ENCODE measurements around the gene REG1B.
"Not testable (repeated sequence)": the region's sequence is repeated elsewhere in the genome, so short reads cannot be mapped to it uniquely, and the experiment has no call there.

The REG1B gene

DNA sequence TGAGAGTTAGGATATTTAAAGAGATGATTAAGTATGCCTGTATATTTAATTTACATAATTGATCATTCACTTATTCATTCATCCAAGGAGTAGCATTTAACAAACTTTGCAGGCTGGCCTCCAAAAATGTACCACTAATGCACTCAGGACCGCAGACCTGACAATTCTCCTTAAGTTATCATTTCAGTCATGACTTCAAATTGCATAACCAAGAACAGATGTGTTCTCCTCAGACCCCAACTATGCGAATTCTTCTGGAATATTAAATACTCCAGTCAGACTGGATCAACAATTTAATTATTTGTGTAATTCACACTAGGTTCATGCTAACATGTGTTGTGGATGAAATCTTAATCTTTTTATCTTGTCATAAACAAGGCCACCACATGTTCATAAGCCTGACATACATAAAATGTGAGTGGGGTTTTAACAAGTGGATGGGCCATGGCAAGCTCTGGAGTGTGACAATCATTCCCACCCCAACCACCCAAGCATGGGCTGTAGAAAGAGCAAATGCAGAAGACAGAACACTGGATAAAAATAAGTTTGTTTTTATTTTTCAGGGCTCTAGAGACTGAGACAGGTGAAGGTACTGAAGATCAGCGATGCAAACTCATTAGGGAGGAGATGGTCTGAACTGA is 3.2 kb downstream of the REG1B start:
- DNase-seq (ENCODE audit: low spot score) = no peak

DNA sequence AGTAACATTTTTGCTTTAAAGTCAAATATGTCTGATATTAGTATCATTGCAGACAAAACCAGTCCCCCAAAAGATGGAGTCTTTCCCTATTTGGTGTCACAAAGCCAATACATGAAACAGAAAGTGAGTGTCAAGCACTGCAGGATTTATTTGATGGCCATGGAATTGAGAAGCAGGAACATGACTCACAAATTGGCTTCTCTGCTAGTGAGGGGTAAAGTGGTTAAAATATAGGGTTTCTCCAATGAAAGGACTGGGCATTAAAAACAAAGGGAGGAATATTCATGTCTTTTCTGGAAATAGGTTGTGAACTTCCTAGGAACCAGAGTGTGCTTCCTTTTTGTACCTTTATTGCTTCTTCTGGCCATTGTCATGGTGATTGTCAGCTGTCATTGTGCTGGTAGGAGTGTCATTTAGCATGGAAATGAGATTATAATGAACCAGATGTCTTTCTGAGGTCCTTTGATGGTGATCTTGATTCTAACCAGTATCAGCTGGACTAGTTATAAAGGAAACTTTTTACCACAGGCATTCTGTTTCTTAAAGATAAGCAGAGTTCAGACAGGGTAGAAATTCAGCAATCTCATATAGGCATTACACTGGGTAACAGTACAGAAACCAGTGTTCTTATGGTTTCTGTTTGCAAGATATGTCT is 4.1 kb downstream of the REG1B start:
- DNase-seq (ENCODE audit: low spot score) = no peak

DNA sequence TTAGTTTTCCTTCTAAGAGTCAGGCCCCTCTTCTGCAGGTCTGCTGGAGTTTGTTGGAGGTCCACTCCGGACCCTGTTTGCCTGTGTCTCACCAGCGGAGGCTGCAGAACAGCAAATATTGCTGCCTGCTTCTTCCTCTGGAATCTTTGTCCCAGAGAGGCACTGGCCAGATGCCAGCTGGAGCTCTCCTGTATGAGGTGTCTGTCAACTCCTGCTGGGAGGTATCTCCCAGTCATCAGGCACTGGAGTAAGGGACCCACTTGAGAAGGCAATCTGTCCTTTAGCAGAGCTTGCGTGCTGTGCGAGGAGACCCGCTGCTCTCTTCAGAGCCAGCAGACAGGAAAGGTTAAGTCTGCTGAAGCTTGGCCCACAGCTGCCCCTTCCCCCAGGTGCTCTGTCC is 4.8 kb downstream of the REG1B start:
- no peak for DNase-seq (ENCODE audit: low spot score)

DNA sequence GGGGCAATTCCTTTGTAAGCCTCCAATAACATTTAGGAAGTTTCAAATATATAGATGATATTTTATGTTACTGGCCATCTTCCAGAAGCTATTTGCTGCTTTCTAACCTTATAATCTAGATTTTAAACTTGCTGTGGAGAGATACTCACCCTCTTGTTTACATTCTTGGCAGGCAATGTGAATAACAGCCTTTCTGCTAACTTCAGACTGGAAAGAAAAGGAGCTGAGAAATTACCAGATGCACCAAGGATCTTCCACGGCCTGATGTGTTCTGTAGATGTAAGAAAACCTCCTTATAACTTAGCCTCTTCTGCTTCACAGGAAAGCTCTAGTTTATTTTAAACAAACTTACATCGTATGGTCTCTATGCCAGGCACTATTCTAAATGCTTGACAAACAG is 16.7 kb downstream of the REG1B start:
- DNase-seq (ENCODE audit: low spot score) = no peak

DNA sequence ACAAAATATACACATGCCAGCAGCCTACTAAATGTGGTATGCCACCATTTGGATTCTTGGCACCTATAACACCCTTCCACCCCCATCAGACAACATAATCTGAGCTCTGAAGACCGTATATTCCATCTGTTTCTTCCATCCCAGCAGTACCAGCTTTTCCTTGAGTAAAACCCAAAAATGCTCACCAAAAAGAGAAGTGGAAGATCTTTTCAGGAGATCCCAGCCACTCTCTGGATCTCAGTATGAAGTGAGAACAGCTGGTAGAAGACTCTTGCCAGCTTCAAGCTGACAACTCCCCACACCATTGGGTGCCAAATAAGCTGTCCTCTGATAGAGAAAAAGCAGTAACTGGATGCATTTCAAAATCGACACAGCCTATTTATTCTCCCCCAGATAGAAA is 22.6 kb downstream of the REG1B start:
- DNase-seq (ENCODE audit: low spot score) = no peak

DNA sequence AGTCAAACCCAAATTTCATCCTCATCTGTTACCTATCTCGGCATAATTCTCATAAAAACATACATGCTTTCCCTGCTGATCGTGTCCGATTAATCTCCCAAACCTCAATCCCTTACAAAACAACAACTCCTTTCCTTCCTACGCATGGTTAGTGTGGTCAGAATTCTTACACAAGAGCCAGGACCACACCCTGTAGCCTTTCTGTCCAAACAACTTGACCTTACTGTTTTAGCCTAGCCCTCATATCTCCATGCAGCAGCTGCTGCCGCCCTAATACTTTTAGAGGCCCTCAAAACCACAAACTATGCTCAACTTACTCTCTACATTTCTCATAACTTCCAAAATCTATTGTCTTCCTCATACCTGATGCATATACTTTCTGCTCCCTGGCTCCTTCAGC is 33.0 kb downstream of the REG1B start:
- not testable (repeated sequence) for DNase-seq (ENCODE audit: low spot score)

DNA sequence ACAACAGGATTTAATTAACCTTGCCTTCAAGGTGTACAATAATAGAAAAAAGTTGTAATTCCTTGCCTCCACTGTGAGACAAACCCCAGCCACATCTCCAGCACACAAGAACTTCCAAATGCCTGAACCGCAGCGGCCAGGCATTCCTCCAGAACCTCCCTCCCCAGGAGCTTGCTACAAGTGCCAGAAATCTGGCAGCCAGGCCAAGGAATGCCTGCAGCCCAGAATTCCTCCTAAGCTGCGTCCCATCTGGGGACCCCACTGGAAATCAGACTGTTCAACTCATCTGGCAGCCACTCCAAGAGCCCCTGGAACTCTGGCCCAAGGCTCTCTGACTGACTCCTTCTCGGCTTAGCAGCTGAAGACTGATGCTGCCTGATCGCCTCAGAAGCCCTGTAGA is 34.3 kb downstream of the REG1B start:
- DNase-seq (ENCODE audit: low spot score) = not testable (repeated sequence)

DNA sequence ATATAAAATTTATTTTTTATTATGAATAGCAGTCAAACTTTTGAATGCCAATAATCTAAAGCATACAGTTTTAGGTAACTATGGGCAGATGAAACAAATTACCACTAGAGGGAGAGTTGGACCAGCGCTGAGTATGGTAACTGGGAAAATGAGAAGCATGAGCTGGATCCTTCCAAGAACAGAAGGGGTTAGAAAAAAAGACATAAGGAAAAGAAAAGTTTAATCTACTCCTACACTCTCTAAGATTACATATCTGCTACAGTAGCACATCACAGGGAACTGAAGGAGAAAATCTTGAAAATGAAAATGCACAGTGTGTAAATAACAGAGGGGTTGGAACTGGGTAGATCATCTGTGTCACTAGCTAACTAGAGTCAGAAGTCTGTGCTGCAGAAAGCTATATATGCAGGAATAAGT is 46.8 kb downstream of the REG1B start:
- peak; percentile 3 for DNase-seq (ENCODE audit: low spot score)

DNA sequence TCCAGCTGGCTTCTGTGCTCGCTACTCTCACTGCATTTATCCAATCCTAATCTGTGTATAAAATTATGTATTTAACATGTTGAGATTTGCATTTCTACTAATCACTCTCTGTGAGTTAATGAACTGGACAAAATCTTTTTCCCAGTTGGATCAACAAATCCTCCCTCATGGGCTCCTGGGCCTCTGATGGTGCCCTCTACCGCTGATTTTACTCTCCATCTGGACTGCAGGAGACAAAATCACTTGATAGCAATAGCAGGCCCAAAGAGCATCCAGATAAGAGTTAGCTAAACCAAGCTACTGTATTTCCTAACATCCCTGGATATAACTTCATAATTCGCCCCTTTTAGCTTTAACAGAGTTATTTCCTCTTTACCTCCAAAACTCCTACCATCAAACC is 47.8 kb downstream of the REG1B start:
- no peak for DNase-seq (ENCODE audit: low spot score)

Data from globus pallidus (tissue), 1 donor.